ENCODE measurements around the gene CD81. TPM values are rescaled to one million over a fixed set of nuclear protein-coding genes. Genes with fewer than 3 reads are reported as not detected.
"Not testable (repeated sequence)": the region's sequence is repeated elsewhere in the genome, so short reads cannot be mapped to it uniquely, and the experiment has no call there.

The CD81 gene
- polyA plus RNA-seq, 4 donors: 503 to 712 (median 602) TPM

GRCh38 chr11:2355000-2355644 is 22.0 kb upstream of the CD81 start:
- no peak for DNase-seq (ENCODE audit: low read depth in 4 of 4, low spot score in 2 of 4)

DNA sequence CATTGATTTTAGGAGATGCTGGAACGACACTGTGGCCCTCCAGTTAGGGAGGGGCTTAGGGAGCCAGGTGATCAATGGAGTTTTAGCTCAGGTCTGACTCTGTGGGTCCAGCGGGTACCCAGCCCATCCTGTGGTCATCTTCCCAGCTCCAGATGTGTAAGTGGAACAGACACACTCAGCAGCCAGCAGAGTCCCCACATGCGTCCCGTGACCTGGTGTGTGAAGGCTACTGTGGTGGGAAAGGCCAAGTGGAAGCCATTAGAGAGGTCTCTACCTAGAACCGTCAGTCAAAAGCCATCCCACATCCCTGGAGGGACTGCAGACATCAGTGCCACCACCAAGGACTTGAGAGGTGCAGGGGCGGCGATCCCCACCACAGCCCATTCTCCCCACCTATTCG is 19.9 kb upstream of the CD81 start:
- DNase-seq (ENCODE audit: low read depth in 4 of 4, low spot score in 2 of 4): no peak

DNA sequence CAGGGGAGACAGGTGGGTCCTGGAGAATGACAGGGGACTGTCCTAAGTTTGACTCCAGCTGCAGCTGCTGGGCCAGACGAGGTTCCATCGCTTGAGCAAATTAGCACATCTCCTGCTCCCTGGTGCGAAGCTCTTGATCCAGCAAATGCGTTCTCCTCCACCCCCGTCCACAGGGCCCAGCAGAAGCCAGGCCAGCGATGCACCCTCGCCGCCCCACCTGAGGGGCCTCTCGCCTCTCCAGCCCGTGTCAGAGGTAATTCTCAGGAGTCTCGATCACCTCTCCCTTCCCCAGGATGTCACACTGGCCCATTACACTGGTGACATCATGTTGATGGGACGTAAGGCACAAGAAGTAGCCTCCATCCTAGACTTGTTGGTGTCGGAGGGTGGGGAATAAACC is 19.5 kb upstream of the CD81 start:
- not testable (repeated sequence) for DNase-seq (ENCODE audit: low read depth in 4 of 4, low spot score in 2 of 4)

GRCh38 chr11:2358754-2359442 is 18.2 kb upstream of the CD81 start:
- DNase-seq (ENCODE audit: low read depth in 4 of 4, low spot score in 2 of 4): no peak

- DNase-seq (ENCODE audit: low read depth in 4 of 4, low spot score in 2 of 4): no peak
Measured at GRCh38 chr11:2359557-2359956, 17.6 kb upstream of the CD81 start.

- DNase-seq (ENCODE audit: low read depth in 4 of 4, low spot score in 2 of 4): no peak
Measured at GRCh38 chr11:2360081-2360642, 16.9 kb upstream of the CD81 start.

DNA sequence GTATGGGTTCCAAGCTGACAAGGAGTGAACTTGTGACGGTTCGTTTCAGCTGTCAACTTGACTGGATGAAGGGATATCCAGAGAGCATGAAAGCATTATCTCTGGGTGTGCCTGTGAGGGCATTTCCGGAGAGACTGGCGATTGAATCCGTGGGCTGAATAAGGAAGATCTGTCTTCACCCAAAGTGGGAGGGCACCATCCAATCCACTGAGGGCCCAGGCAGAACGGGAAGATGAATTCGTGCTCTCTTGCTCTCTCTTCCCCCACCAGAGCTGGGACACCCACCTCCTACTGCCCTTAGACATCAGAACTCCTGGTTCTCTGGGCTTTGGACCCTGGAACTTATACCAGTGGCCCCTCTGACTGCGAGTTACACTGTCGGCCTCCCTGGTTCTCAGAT is 15.5 kb upstream of the CD81 start:
- DNase-seq (ENCODE audit: low read depth in 4 of 4, low spot score in 2 of 4): no peak

DNA sequence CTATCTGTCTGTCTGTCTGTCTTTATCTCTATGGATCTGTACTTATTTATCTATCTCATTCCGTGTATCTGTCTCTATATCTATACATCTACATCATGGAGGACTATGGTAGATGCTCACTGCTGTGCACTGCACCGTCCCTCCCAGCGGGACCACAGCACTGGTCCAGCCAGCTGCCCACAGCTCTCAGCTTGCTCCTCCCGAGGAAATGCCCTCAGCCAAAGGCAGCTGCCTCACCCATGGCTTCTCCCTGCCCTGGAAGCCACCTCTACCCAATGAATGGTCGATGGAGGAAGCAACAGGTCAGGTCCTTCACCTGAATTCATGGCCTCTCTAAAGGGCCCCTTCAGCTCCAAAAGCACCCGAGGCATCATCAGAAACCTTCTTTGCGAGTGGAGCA is 14.7 kb upstream of the CD81 start:
- DNase-seq (ENCODE audit: low read depth in 4 of 4, low spot score in 2 of 4): no peak

DNA sequence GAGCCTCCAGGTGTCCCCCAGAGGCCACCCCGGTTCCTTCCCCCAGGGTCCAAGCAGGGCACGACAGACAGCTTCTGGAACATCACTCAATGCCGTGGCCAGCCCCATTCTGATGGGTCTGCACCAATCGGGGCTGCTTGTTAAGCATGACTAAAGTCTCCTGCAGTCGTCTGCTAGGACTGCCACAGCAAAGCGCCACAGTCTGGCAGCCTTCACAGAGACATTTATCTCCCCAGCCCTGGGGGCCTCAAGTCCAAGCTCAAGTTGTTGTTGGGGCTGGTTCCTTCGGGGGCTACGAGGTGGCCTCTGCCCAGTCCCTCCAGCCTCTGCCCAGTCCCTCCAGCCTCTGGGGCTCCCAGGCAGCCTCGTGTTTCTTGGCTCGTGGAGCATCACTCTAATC is 14.0 kb upstream of the CD81 start:
- DNase-seq (ENCODE audit: low read depth in 4 of 4, low spot score in 2 of 4): no peak

DNA sequence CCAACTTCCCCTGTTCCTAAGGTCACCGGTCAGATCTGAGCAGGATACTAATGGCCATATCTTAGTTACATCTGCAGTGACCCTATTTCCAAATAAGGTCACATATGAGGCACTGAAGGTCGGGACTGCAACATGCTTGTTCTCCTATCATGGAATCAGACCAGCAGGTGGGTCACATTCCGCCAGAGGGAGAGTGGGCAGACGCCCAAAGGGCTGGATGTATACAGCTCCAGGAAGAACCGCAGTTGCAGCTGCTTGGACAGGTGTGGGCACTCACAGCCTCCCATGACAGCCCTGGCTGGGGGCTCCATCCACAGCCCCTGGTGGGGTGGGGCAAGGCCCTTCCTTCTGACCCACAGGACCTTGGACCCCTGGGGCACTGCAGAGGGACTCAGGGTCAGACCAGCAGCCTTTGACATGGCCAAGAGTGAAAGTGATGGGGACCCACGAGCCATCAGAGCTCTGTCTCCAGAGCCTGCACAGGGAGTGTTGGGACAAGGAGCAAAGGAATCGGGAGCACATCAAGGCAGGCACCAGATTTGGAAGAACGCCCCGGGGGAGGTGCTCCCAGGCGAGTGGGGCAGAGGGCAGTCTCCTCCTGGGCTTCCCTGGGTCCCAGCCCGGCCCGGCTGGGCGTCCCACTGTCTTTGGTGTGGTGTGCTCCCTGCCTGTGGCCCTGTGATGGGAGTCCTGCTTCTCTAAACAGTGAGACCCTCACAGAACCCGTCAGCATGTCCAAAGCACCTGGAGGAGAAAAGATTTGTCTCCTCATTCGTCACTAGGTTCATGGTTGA is 13.3 kb upstream of the CD81 start:
- DNase-seq (ENCODE audit: low read depth in 4 of 4, low spot score in 2 of 4): no peak

GRCh38 chr11:2364386-2364785 is 12.7 kb upstream of the CD81 start:
- DNase-seq (ENCODE audit: low read depth in 4 of 4, low spot score in 2 of 4): not testable (repeated sequence)

DNA sequence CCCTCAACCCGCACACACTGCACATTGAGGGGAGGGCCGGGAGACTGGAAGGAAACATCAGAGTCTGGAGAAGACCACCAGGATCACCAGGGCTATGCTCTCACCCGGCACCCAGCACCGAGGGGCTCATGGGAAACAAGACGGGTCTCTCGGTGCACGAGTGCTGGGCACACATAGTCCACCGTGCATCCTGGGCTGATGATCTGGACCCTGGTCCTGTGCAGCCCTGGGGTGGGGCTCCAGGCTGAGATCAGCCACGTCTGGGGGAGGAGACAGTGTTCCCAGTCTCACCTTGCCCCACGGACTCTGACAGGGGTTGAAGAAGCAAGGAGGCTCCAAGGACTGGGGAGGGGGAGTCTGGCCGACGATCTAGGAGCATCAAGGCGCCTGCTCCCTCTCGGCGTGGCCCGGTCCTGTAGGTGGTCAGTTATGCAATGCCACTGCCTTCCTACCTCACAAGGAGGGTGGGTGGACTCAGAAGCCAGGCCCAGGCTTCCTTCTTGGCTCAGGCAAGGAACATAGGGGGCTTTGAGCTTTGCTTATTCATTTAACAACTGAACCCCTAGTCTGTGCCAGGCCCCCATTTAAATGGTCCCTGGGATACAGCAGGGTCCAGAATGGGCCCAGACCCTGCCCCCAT is 11.4 kb upstream of the CD81 start:
- no peak for DNase-seq (ENCODE audit: low read depth in 4 of 4, low spot score in 2 of 4)

DNA sequence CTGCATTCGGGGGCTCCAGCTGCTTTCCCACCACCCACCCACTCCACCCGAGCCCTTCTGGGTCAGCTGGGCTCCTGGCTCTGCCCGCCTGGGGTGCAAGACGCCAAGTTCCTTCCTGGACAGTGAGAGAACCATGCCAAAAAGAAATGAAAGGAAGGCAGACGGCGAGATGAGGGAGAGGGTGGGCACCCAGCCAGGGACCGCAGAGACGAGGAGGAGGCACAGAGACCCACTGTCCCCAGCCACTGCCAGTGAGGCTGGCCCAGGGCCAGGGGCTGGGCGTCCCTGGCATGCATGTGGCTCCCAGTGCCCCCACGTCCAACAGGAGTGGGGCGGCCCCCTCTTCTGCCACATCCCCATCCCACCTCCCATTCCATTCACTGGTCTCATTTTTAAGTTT is 10.8 kb upstream of the CD81 start:
- DNase-seq (ENCODE audit: low read depth in 4 of 4, low spot score in 2 of 4): no peak

DNA sequence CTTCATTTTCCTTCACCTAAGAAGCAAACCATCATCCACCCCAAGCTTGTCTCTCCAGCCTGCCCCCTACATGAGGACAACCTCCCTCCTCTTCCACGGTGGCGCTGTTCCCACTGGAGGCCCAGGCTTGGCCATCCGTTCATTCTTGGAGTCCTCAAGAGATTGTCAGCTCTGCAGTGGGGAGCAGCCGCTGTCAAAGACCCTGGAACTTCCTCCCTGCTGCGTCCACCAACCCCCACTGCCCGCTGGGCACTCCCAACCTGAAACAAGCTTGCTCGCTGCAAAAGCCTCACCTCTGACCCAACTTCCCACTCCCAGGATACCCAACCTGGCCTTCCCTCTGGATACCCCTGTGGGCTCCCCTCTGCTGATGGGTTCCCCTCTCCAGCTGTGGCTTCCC is 10.4 kb upstream of the CD81 start:
- DNase-seq (ENCODE audit: low read depth in 4 of 4, low spot score in 2 of 4): no peak

DNA sequence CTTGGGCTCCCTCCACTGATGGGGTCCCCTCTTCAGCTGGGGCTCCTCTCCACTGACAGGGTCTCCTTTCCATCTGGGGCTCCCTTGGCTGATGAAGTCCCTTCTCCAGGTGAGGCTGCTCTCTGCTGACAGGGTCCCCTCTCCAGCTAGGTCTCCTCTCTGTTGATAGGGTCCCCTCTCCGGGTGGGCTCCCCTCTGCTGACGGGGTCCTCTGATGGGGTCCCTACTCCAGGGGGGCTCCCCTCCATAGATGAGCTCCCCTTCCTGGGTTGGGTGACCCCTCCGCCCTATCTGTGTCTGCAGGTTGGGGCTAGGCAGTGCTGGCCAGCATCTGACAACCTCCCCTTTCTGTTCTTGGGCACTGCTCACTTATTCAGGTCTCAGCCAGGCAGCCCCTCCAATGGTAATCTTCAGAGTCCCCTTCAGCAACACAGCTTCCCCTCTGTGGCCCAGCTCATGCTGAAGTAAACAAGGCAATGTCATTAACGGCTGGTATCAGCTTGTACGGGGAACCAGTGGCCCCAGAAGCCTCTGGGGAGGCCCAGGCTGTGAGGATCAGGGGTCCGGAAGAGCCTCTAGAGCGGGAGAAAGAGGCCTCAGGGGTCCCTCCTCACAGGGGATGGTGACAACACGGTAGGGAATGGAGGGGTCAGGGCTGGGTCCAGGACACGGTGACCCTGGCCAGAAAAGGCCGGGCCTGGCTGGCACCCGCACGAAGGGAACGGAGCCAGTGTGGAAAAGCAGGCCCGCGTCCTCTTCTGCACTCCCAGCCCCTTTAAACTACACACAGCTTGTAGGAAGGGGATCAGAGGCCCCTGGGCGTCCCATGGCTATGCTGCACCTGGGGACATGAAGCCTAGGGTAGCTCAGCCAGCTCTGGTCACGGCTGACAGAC is 9.6 kb upstream of the CD81 start:
- no peak for DNase-seq (ENCODE audit: low read depth in 4 of 4, low spot score in 2 of 4)

DNA sequence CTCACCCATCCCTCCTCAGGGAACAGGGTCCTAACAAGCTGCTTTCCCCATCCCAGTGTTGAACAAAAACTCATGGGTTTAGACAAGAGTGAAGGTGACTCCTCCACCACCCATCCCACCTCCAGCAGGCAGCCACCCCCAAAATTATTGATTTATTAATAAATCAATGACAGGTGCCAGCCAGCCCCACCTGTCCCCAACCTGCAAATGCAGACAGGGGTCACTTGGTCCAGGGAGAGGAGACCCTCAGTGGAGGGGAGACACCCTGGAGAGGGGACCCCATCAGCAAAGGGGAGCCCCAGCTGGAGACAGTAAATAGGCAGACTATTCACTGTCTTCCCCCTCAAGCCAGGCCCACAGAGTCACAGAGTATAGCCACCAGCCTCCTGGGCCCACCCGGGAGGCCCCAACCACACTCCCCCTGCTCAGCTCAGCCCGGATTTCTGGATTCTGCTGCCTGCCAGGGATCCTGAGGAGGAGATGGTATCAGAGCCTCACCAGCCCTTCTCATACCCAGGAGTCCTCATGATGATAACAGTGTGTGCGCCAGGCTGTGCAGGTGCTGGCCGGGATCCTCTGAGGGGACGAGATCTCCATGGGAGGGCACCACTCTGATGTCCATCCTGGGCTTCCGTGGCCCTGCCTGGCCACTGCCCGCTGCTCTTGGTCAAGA is 8.8 kb upstream of the CD81 start:
- no peak for DNase-seq (ENCODE audit: low read depth in 4 of 4, low spot score in 2 of 4)

DNA sequence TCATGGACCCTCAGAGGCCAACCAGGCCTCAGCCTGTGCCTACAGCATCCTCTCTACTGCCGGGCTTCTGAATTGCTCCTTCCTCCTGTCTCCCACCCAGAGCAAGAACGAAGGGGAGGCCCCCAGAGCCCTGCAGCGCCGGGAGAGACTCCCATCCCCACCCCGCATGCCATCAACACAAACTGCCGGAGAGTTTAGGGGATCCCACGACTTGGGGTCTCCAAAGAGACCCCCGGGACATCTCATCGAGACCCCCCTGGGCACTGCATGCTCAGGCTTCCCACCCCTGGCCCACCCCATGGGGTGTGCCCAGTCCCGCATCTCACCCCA is 8.3 kb upstream of the CD81 start:
- DNase-seq (ENCODE audit: low read depth in 4 of 4, low spot score in 2 of 4): no peak

GRCh38 chr11:2369320-2369719 is 7.8 kb upstream of the CD81 start:
- no peak for DNase-seq (ENCODE audit: low read depth in 4 of 4, low spot score in 2 of 4)

DNA sequence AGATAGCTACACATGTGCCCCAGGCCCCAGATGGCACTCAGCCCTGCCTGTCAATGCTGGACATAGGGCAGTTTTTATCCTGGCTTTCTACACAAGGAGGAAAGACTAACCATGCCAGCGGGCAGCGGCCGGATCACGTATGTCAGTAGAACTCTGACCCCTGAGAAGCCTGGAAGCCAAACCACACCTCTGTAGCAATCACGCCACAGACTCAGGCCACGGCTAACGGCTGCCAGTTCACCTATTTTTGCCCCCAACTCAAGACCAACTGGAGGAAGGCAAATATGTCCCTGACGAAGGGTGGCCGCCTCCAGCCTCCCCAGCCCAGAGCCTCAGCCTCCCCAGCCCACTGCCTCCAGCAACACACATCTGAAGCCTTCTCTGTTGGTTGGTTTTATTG is 7.2 kb upstream of the CD81 start:
- DNase-seq (ENCODE audit: low read depth in 4 of 4, low spot score in 2 of 4): no peak

All from left renal cortex interstitium (tissue), 4 donors.